ENCODE data around the gene CCDC73.

GRCh38 chr11:32594272-32594671, 200.2 kb downstream of the CCDC73 start:
- TF ChIP-seq, protein P1, sequence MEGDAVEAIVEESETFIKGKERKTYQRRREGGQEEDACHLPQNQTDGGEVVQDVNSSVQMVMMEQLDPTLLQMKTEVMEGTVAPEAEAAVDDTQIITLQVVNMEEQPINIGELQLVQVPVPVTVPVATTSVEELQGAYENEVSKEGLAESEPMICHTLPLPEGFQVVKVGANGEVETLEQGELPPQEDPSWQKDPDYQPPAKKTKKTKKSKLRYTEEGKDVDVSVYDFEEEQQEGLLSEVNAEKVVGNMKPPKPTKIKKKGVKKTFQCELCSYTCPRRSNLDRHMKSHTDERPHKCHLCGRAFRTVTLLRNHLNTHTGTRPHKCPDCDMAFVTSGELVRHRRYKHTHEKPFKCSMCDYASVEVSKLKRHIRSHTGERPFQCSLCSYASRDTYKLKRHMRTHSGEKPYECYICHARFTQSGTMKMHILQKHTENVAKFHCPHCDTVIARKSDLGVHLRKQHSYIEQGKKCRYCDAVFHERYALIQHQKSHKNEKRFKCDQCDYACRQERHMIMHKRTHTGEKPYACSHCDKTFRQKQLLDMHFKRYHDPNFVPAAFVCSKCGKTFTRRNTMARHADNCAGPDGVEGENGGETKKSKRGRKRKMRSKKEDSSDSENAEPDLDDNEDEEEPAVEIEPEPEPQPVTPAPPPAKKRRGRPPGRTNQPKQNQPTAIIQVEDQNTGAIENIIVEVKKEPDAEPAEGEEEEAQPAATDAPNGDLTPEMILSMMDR (IDR thresholded peaks at IDR 0.05 in 2 of 3, conservative IDR thresholded peaks at IDR 0.05 in 1 of 3; ENCODE audit: control insufficient read depth in 2 of 3, extremely low read depth in 1 of 3, insufficient read depth in 1 of 3, low read depth in 3 of 3, low read length in 3 of 3), result no peak
- TF ChIP-seq POLR2A (IDR thresholded peaks at IDR 0.05; ENCODE audit: low read depth, low read length), result no peak
- no peak for TF ChIP-seq RB1 (IDR thresholded peaks at IDR 0.05; ENCODE audit: borderline replicate concordance)
- TF ChIP-seq HCFC1 (IDR thresholded peaks at IDR 0.05; ENCODE audit: low read length), result no peak
- no peak for TF ChIP-seq CBX5 (IDR thresholded peaks at IDR 0.05; ENCODE audit: low read depth)
- TF ChIP-seq SIX5 (IDR thresholded peaks at IDR 0.05; ENCODE audit: low read depth, low read length, severe bottlenecking), result no peak
- TF ChIP-seq, protein P2, sequence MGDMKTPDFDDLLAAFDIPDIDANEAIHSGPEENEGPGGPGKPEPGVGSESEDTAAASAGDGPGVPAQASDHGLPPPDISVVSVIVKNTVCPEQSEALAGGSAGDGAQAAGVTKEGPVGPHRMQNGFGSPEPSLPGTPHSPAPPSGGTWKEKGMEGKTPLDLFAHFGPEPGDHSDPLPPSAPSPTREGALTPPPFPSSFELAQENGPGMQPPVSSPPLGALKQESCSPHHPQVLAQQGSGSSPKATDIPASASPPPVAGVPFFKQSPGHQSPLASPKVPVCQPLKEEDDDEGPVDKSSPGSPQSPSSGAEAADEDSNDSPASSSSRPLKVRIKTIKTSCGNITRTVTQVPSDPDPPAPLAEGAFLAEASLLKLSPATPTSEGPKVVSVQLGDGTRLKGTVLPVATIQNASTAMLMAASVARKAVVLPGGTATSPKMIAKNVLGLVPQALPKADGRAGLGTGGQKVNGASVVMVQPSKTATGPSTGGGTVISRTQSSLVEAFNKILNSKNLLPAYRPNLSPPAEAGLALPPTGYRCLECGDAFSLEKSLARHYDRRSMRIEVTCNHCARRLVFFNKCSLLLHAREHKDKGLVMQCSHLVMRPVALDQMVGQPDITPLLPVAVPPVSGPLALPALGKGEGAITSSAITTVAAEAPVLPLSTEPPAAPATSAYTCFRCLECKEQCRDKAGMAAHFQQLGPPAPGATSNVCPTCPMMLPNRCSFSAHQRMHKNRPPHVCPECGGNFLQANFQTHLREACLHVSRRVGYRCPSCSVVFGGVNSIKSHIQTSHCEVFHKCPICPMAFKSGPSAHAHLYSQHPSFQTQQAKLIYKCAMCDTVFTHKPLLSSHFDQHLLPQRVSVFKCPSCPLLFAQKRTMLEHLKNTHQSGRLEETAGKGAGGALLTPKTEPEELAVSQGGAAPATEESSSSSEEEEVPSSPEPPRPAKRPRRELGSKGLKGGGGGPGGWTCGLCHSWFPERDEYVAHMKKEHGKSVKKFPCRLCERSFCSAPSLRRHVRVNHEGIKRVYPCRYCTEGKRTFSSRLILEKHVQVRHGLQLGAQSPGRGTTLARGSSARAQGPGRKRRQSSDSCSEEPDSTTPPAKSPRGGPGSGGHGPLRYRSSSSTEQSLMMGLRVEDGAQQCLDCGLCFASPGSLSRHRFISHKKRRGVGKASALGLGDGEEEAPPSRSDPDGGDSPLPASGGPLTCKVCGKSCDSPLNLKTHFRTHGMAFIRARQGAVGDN (IDR thresholded peaks at IDR 0.05), result no peak
- no peak for TF ChIP-seq POU2F2 (IDR thresholded peaks at IDR 0.05; ENCODE audit: borderline replicate concordance, low read depth, low read length)
- TF ChIP-seq TAF1 (IDR thresholded peaks at IDR 0.05; ENCODE audit: borderline replicate concordance, low read depth, low read length), result no peak
- no peak for TF ChIP-seq FOXM1 (IDR thresholded peaks at IDR 0.05; ENCODE audit: low read depth, low read length)
- TF ChIP-seq CHD2 (IDR thresholded peaks at IDR 0.05; ENCODE audit: borderline replicate concordance, low read depth, low read length), result no peak
- TF ChIP-seq ZNF24 (IDR thresholded peaks at IDR 0.05), result no peak

Measured in GM12878 (cell line).